HepG2 (cell line): ENCODE measurements around the gene SSNA1. TPM values are rescaled to one million over a fixed set of nuclear protein-coding genes. Genes with fewer than 3 reads are reported as not detected.

Source experiments
- DMAP1 ChIP-seq: IDR thresholded peaks from 2 replicates; pipeline ENCODE4 v1.6.1; 2016
- HNRNPK ChIP-seq: fragments of 200-400 bp; formaldehyde crosslinking; IDR thresholded peaks from 2 replicates; pipeline ENCODE4 v1.6.1; 2018; ENCODE audit warnings: low read length, low read depth, moderate library complexity, mild to moderate bottlenecking; ENCODE audit not compliant: poor library complexity, severe bottlenecking
- LCORL ChIP-seq, 2 experiments: fragments of 450-650 bp in 1 of 2; sonication (generic) in 1 of 2; formaldehyde crosslinking in 1 of 2; IDR thresholded peaks; 2 replicates each; pipeline versions ENCODE4 v1.5.0 to v1.6.1; 2017 to 2020; ENCODE audit warnings: antibody characterized with exemption in 1 of 2, missing genetic modification reagents in 1 of 2
- MIXL1 ChIP-seq: IDR thresholded peaks from 2 replicates; pipeline ENCODE4 v1.6.1; 2016
- NCOA2 ChIP-seq: sonication (generic); formaldehyde crosslinking; IDR thresholded peaks from 2 replicates; pipeline ENCODE4 v1.8.0; 2022; ENCODE audit warnings: inconsistent platforms
- NR2F2 ChIP-seq: IDR thresholded peaks from 2 replicates; pipeline ENCODE4 v1.6.1; 2012; ENCODE audit warnings: low read depth, inconsistent platforms, borderline replicate concordance
- PTBP1 ChIP-seq: fragments of 200-400 bp; formaldehyde crosslinking; IDR thresholded peaks from 2 replicates; pipeline ENCODE4 v1.6.1; 2018; ENCODE audit warnings: low read length, low read depth; ENCODE audit not compliant: poor library complexity, severe bottlenecking
- RELA ChIP-seq: sonication (generic); formaldehyde crosslinking; IDR thresholded peaks from 2 replicates; pipeline ENCODE4 v1.4.0; 2020; ENCODE audit warnings: missing genetic modification reagents
- RFXANK ChIP-seq: IDR thresholded peaks from 2 replicates; pipeline ENCODE4 v1.6.1; 2016
- RFXAP ChIP-seq: sonication (generic); formaldehyde crosslinking; IDR thresholded peaks from 2 replicates; pipeline ENCODE4 v1.4.0; 2020; ENCODE audit warnings: missing genetic modification reagents, borderline replicate concordance
- SOX5 ChIP-seq: IDR thresholded peaks from 2 replicates; pipeline ENCODE4 v1.6.1; 2016; ENCODE audit warnings: borderline replicate concordance
- XRCC5 ChIP-seq: fragments of 200-400 bp; formaldehyde crosslinking; optimal IDR thresholded peaks from 2 replicates; pipeline ENCODE3; 2017; ENCODE audit warnings: mild to moderate bottlenecking, low read length
- ZBTB42 ChIP-seq: sonication (generic); formaldehyde crosslinking; IDR thresholded peaks from 2 replicates; pipeline ENCODE4 v1.5.0; 2020; ENCODE audit warnings: mild to moderate bottlenecking, missing genetic modification reagents
- ZEB1 ChIP-seq: IDR thresholded peaks from 2 replicates; pipeline ENCODE4 v1.6.1; 2012; ENCODE audit warnings: mild to moderate bottlenecking, low read depth, inconsistent platforms; ENCODE audit not compliant: insufficient replicate concordance
- ZNF224 ChIP-seq: sonication (generic); formaldehyde crosslinking; IDR thresholded peaks from 2 replicates; pipeline ENCODE4 v1.5.0; 2020; ENCODE audit warnings: mild to moderate bottlenecking, missing genetic modification reagents
- ZNF557 ChIP-seq: sonication (generic); formaldehyde crosslinking; IDR thresholded peaks from 2 replicates; pipeline ENCODE4 v1.4.0; 2020; ENCODE audit warnings: missing genetic modification reagents
- ZNF570 ChIP-seq: sonication (generic); formaldehyde crosslinking; IDR thresholded peaks from 2 replicates; pipeline ENCODE4 v1.4.0; 2020; ENCODE audit warnings: mild to moderate bottlenecking, missing genetic modification reagents, borderline replicate concordance
- ZNF672 ChIP-seq: sonication (generic); formaldehyde crosslinking; IDR thresholded peaks from 2 replicates; pipeline ENCODE4 v1.8.1; 2022; ENCODE audit warnings: missing genetic modification reagents
- polyA plus RNA-seq, 8 experiments: library from polyadenylated mRNA; depleted of rRNA in 3 of 8; stranded (reverse) in 7 of 8; unstranded in 1 of 8; fragments of >200 nt; fragmentation: Illumina TruSeq in 4 of 8; extraction: Trizol in 4 of 8; gene quantifications; 2 replicates each; pipeline versions ENCODE4 v1.2.1 to v1.2.3, GENCODE V29; 2011 to 2016; ENCODE audit warnings: low read depth in 4 of 8, missing spikeins in 1 of 8, mixed read lengths in 1 of 8; ENCODE audit not compliant: insufficient read depth in 1 of 8
- total RNA-seq, 5 experiments: library from RNA; depleted of rRNA; stranded (reverse); fragments of >200 nt; fragmentation: Illumina TruSeq; extraction: Trizol; gene quantifications; 2 replicates each; pipeline ENCODE4 v1.2.3, GENCODE V29; 2016; ENCODE audit warnings: low read depth in 1 of 5
- TF ChIP-seq, protein P1 (sequence below): sonication (generic); formaldehyde crosslinking; IDR thresholded peaks from 2 replicates; pipeline ENCODE4 v1.4.0; 2020; ENCODE audit warnings: mild to moderate bottlenecking, missing genetic modification reagents
- TF ChIP-seq, protein P2 (sequence below): IDR thresholded peaks from 2 replicates; pipeline ENCODE4 v1.6.1; 2012; ENCODE audit warnings: inconsistent platforms
- TF ChIP-seq, protein P3 (sequence below): IDR thresholded peaks from 2 replicates; pipeline ENCODE4 v1.6.1; 2018; ENCODE audit warnings: missing genetic modification reagents
- TF ChIP-seq, protein P4 (sequence below): sonication (generic); formaldehyde crosslinking; IDR thresholded peaks from 2 replicates; pipeline ENCODE4 v1.4.0; 2020; ENCODE audit warnings: mild to moderate bottlenecking, low read depth, missing genetic modification reagents
- TF ChIP-seq, protein P5 (sequence below): sonication (generic); formaldehyde crosslinking; IDR thresholded peaks from 2 replicates; pipeline ENCODE4 v1.5.0; 2020; ENCODE audit warnings: missing genetic modification reagents
- TF ChIP-seq, protein P6 (sequence below): fragments of 450-650 bp; IDR thresholded peaks from 2 replicates; pipeline ENCODE4 v1.6.1; 2016

Gene SSNA1
- total and polyA plus RNA-seq, 2 of the 13 experiments (the other 11 are each of a cell fraction or from before 2014, with no cell fraction given): 35.9 to 49.4 TPM

DNA sequence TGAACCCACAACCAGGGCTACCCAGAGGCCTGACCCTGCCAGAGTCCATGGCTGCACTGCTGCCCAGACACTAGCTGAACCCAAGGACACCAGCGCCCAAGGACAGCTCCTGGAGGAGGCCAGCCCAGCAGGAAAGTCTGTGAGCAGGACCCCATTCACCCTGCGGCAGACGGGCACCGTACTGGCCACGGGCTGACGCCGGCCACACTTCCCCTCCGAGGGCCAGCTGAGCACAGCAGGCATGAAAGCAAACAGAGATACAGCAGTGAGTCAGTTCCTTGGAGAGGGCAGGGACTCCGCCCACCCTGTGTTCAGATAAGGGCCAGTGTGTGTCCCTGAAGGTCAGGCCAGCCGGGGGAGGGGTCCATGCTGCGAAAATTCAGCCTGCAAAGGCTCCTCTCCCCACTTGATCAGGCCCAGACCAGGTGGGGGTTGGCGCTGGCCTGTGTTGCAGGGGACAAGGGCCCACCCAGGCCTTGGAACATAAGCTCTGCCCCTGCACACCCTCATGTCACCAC is 30.3 kb downstream of the SSNA1 start (continued):
- no peak for TF ChIP-seq XRCC5
- TF ChIP-seq ZBTB42 (CRISPR knock-in tag): no peak
- TF ChIP-seq, protein P1, sequence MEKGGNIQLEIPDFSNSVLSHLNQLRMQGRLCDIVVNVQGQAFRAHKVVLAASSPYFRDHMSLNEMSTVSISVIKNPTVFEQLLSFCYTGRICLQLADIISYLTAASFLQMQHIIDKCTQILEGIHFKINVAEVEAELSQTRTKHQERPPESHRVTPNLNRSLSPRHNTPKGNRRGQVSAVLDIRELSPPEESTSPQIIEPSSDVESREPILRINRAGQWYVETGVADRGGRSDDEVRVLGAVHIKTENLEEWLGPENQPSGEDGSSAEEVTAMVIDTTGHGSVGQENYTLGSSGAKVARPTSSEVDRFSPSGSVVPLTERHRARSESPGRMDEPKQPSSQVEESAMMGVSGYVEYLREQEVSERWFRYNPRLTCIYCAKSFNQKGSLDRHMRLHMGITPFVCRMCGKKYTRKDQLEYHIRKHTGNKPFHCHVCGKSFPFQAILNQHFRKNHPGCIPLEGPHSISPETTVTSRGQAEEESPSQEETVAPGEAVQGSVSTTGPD (CRISPR knock-in tag): no peak
- TF ChIP-seq PTBP1: no peak
- TF ChIP-seq, protein P2, sequence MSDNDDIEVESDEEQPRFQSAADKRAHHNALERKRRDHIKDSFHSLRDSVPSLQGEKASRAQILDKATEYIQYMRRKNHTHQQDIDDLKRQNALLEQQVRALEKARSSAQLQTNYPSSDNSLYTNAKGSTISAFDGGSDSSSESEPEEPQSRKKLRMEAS: no peak
- no peak for TF ChIP-seq ZNF557 (CRISPR knock-in tag)
- TF ChIP-seq RELA (CRISPR knock-in tag): no peak
- TF ChIP-seq NR2F2: no peak
- peak; percentile 64; the same call in 1 of the 2 replicates for TF ChIP-seq ZNF224
- TF ChIP-seq ZNF570 (CRISPR knock-in tag): no peak
- TF ChIP-seq LCORL (IDR thresholded peaks at IDR 0.05): no peak
- TF ChIP-seq LCORL (CRISPR knock-in tag; IDR thresholded peaks at IDR 0.05): peak; percentile 57; the same call in 1 of the 2 replicates
- TF ChIP-seq, protein P3, sequence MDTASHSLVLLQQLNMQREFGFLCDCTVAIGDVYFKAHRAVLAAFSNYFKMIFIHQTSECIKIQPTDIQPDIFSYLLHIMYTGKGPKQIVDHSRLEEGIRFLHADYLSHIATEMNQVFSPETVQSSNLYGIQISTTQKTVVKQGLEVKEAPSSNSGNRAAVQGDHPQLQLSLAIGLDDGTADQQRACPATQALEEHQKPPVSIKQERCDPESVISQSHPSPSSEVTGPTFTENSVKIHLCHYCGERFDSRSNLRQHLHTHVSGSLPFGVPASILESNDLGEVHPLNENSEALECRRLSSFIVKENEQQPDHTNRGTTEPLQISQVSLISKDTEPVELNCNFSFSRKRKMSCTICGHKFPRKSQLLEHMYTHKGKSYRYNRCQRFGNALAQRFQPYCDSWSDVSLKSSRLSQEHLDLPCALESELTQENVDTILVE (CRISPR knock-in tag): peak; percentile 49; the same call in 1 of the 2 replicates
- TF ChIP-seq ZEB1: no peak
- no peak for TF ChIP-seq RFXAP (CRISPR knock-in tag)
- no peak for TF ChIP-seq HNRNPK
- TF ChIP-seq, protein P4, sequence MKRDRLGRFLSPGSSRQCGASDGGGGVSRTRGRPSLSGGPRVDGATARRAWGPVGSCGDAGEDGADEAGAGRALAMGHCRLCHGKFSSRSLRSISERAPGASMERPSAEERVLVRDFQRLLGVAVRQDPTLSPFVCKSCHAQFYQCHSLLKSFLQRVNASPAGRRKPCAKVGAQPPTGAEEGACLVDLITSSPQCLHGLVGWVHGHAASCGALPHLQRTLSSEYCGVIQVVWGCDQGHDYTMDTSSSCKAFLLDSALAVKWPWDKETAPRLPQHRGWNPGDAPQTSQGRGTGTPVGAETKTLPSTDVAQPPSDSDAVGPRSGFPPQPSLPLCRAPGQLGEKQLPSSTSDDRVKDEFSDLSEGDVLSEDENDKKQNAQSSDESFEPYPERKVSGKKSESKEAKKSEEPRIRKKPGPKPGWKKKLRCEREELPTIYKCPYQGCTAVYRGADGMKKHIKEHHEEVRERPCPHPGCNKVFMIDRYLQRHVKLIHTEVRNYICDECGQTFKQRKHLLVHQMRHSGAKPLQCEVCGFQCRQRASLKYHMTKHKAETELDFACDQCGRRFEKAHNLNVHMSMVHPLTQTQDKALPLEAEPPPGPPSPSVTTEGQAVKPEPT (CRISPR knock-in tag): no peak
- peak; percentile 51; the same call in 1 of the 2 replicates for TF ChIP-seq DMAP1 (CRISPR knock-in tag)
- TF ChIP-seq NCOA2 (CRISPR knock-in tag): peak; percentile 70
- no peak for TF ChIP-seq RFXANK (CRISPR knock-in tag)
- TF ChIP-seq, protein P5, sequence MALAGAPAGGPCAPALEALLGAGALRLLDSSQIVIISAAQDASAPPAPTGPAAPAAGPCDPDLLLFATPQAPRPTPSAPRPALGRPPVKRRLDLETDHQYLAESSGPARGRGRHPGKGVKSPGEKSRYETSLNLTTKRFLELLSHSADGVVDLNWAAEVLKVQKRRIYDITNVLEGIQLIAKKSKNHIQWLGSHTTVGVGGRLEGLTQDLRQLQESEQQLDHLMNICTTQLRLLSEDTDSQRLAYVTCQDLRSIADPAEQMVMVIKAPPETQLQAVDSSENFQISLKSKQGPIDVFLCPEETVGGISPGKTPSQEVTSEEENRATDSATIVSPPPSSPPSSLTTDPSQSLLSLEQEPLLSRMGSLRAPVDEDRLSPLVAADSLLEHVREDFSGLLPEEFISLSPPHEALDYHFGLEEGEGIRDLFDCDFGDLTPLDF (CRISPR knock-in tag): no peak
- no peak for TF ChIP-seq ZNF672 (CRISPR knock-in tag)
- TF ChIP-seq, protein P6, sequence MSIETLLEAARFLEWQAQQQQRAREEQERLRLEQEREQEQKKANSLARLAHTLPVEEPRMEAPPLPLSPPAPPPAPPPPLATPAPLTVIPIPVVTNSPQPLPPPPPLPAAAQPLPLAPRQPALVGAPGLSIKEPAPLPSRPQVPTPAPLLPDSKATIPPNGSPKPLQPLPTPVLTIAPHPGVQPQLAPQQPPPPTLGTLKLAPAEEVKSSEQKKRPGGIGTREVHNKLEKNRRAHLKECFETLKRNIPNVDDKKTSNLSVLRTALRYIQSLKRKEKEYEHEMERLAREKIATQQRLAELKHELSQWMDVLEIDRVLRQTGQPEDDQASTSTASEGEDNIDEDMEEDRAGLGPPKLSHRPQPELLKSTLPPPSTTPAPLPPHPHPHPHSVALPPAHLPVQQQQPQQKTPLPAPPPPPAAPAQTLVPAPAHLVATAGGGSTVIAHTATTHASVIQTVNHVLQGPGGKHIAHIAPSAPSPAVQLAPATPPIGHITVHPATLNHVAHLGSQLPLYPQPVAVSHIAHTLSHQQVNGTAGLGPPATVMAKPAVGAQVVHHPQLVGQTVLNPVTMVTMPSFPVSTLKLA: no peak
- TF ChIP-seq MIXL1 (CRISPR knock-in tag): 0 out of 2 replicates have a peak, but pooled peaks have one; percentile 18
- no peak for TF ChIP-seq SOX5 (CRISPR knock-in tag)
